SU-DHL-6 (cell line): Measurements from ENCODE around the gene PDRG1.

Experiments used
- H2AFZ ChIP-seq: fragments of 200-600 bp; sonication (generic); 2 replicates; pipeline ENCODE4 v1.6.1; 2014; ENCODE audit warnings: low read depth, mild to moderate bottlenecking, moderate library complexity, mixed read lengths, antibody characterized with exemption, low read length; ENCODE audit not compliant: severe bottlenecking
- H3F3A ChIP-seq: fragments of 200-600 bp; shearing (Covaris generic); 2 replicates; pipeline ENCODE4 v1.6.0; 2016; ENCODE audit warnings: antibody characterized with exemption, mild to moderate bottlenecking; ENCODE audit not compliant: insufficient read depth
- H3K27ac ChIP-seq: fragments of 200-600 bp; sonication (generic); 2 replicates; pipeline ENCODE4 v1.5.1; 2016; ENCODE audit warnings: low read depth, mild to moderate bottlenecking, low read length, moderate library complexity, mixed read lengths
- H3K27me3 ChIP-seq: fragments of 200-600 bp; sonication (generic), shearing (Covaris generic); 2 replicates; pipeline ENCODE4 v1.6.0; 2014; ENCODE audit warnings: mild to moderate bottlenecking, low read length
- H3K36me3 ChIP-seq: fragments of 200-600 bp; sonication (generic); 2 replicates; pipeline ENCODE4 v1.6.1; 2014; ENCODE audit warnings: mild to moderate bottlenecking, low read length, mixed read lengths
- H3K4me2 ChIP-seq: fragments of 300-600, 200-600 bp; shearing (Covaris generic), sonication (generic); 2 replicates; pipeline ENCODE4 v1.6.0; 2014; ENCODE audit warnings: low read length, low read depth, mild to moderate bottlenecking; ENCODE audit not compliant: poor library complexity, severe bottlenecking
- H3K4me3 ChIP-seq: fragments of 200-600 bp; sonication (generic); 2 replicates; pipeline ENCODE4 v1.5.1; 2014; ENCODE audit warnings: antibody characterized with exemption, low read length, mild to moderate bottlenecking, mixed read lengths; ENCODE audit not compliant: insufficient read depth, poor library complexity, severe bottlenecking
- H3K79me2 ChIP-seq: fragments of 200-600 bp; sonication (generic); 2 replicates; pipeline ENCODE4 v1.6.1; 2014; ENCODE audit warnings: mild to moderate bottlenecking, low read length, moderate library complexity; ENCODE audit not compliant: insufficient read depth
- H3K9ac ChIP-seq: fragments of 200-600 bp; sonication (generic); 2 replicates; pipeline ENCODE4 v1.7.0; 2014; ENCODE audit warnings: mild to moderate bottlenecking, low read length
- H3K9me2 ChIP-seq: fragments of 200-600 bp; sonication (generic); replicated peaks from 2 replicates; pipeline ENCODE4 v1.6.1; 2014; ENCODE audit warnings: low read length; ENCODE audit not compliant: insufficient read depth
- H3K9me3 ChIP-seq: fragments of 200-600 bp; sonication (generic); 2 replicates; pipeline ENCODE4 v1.6.1; 2014; ENCODE audit warnings: low read length, mixed read lengths; ENCODE audit not compliant: insufficient read depth
- H4K20me1 ChIP-seq: fragments of 200-600 bp; sonication (generic); 2 replicates; pipeline ENCODE4 v1.6.1; 2014; ENCODE audit warnings: low read depth, mild to moderate bottlenecking, antibody characterized with exemption, low read length, moderate library complexity, mixed read lengths
- CTCF ChIP-seq: fragments of 200-600 bp; sonication (generic); IDR thresholded peaks from one replicate; pipeline ENCODE4 v1.5.1; 2017; ENCODE audit warnings: antibody characterized with exemption, mild to moderate bottlenecking, low read length, moderate library complexity; ENCODE audit not compliant: insufficient read depth, poor library complexity, severe bottlenecking
- EZH2phosphoT487 ChIP-seq: fragments of 200-600 bp; sonication (generic), shearing (Covaris generic); conservative IDR thresholded peaks from 2 replicates; pipeline ENCODE4 v1.6.1; 2018; ENCODE audit warnings: mild to moderate bottlenecking, antibody characterized with exemption, low read length, moderate library complexity, mixed read lengths

Gene PDRG1

GRCh38 chr20:31984981-31985471, 33.2 kb upstream of the PDRG1 start:
- Histone ChIP-seq H4K20me1 (no peaks in the 10 kb centered on the region), H3K27me3 (no peaks in the 10 kb centered on the region), H3K36me3 (no peaks in the 10 kb centered on the region), H3K4me2 (no peak overlapping the region), H3K79me2 (no peaks in the 10 kb centered on the region), H3K9me2 (no peaks in the 10 kb centered on the region), H3K27ac (no peak overlapping the region), H3K9ac (no peak overlapping the region), H3K4me3 (no peak overlapping the region), H3F3A (no peaks in the 10 kb centered on the region), H2AFZ (no peak overlapping the region), H3K9me3 (no peaks in the 10 kb centered on the region)
- TF ChIP-seq EZH2phosphoT487 = no peak
- TF ChIP-seq CTCF = no peak

- H4K20me1 ChIP-seq = no peaks in the 10 kb centered on the region
- H3F3A ChIP-seq = no peaks in the 10 kb centered on the region
- no peaks in the 10 kb centered on the region for H3K79me2 ChIP-seq
- H3K4me3 ChIP-seq = no peak overlapping the region
- H3K27ac ChIP-seq = no peak overlapping the region
- TF ChIP-seq EZH2phosphoT487 (no peak), CTCF (no peak)
- no peak overlapping the region for H3K4me2 ChIP-seq
- H2AFZ ChIP-seq = no peak overlapping the region
- H3K27me3 ChIP-seq = no peaks in the 10 kb centered on the region
- no peaks in the 10 kb centered on the region for H3K9me3 ChIP-seq
- H3K9me2 ChIP-seq = no peaks in the 10 kb centered on the region
- no peak overlapping the region for H3K9ac ChIP-seq
- no peaks in the 10 kb centered on the region for H3K36me3 ChIP-seq
Observed at GRCh38 chr20:31981784-31982183, 29.9 kb upstream of the PDRG1 start.

- H3K27me3 ChIP-seq = no peaks in the 10 kb centered on the region
Observed at GRCh38 chr20:31979713-31980426, 28.0 kb upstream of the PDRG1 start.

More at GRCh38 chr20:31979713-31980426, 28.0 kb upstream of the PDRG1 start:
- Histone ChIP-seq H3K9ac (no peak overlapping the region), H3K4me3 (no peak overlapping the region), H3K4me2 (no peak overlapping the region), H3K9me2 (no peaks in the 10 kb centered on the region), H3K79me2 (no peaks in the 10 kb centered on the region), H3K27ac (no peak overlapping the region), H3K9me3 (no peaks in the 10 kb centered on the region), H3K36me3 (no peaks in the 10 kb centered on the region), H2AFZ (no peak overlapping the region), H4K20me1 (no peaks in the 10 kb centered on the region; the same call in 1 of the 2 replicates), H3F3A (no peaks in the 10 kb centered on the region)
- TF ChIP-seq EZH2phosphoT487 (no peak), CTCF (no peak)
